ENCODE results near the gene ABI1. TPM values are rescaled to one million over a fixed set of nuclear protein-coding genes. Genes with fewer than 3 reads are reported as not detected.
A peak's percentile ranks its signal among the peaks of the same experiment; 100 is the strongest.

Gene ABI1
- total and polyA plus RNA-seq, 2 of the 13 experiments (the other 11 are each of a cell fraction or from before 2014, with no cell fraction given): 20.9 to 22.9 TPM

DNA sequence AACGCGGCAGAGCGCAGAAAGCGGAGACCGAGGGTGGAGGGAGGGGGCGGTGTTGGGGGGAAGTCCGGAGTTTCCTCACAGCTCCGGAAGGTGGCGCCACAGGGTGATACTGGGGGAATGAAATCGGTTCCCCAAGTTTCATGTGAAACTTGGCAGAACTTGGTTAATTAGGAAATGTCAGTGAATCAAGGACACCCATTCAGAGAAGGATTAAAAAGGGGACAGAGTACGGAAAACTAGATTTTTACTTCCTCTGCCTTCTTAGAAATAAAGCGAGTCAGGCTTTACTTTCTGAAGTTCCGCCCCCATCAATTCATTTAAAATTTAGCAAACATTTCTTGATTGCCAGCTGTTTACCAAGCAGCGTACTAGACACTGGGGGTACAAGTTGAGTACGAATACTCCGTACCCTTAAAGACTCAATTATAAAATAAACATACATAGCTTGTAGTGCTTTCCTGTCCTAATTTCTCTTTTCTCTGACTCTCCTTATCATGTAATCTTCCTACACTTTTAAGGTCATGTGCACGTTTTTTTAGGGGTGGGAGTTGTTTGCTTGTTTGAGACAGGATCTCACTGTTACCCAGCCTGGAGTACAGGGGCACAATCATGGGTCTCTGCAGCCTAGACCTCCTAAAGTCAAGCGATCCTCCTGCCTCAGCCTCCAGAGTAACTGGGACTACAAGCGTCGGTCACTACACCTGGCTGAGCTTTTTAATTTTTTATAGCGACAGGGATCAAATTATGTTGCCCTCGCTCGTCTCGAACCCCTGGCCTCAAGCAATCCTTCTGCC is 644 bp upstream of the ABI1 start:
- Histone ChIP-seq H2AFZ (ENCODE audit: low read length) (peak overlapping the region; percentile 84), H4K20me1 (ENCODE audit: insufficient read depth, low read length) (peaks cover 6% of the 10 kb centered on the region; the same call in 1 of the 2 replicates), H3K36me3 (replicated peaks in 1 of 2; ENCODE audit: control insufficient read depth in 1 of 2, insufficient read depth in 2 of 2, low read length in 2 of 2) (no peaks in the 10 kb centered on the region), H3K27ac (ENCODE audit: extremely low read length, insufficient read depth, low read length) (no peak overlapping the region), H3K4me2 (ENCODE audit: low read depth, low read length) (peak overlapping the region; percentile 83), H3K79me2 (ENCODE audit: insufficient read depth, low read length) (peaks cover 37% of the 10 kb centered on the region), H3K9me3 (ENCODE audit: low read length) (no peaks in the 10 kb centered on the region), H3K27me3 (ENCODE audit: control insufficient read depth in 1 of 2, insufficient read depth in 2 of 2, low read length in 2 of 2) (peaks cover 0 to 10% of the 10 kb centered on the region in 2 experiments; a peak in 1 of 5 replicates), H3K4me1 (ENCODE audit: insufficient read depth, low read length) (peaks cover 31% of the 10 kb centered on the region), H3K9ac (ENCODE audit: insufficient read depth, low read depth, low read length) (no peak overlapping the region), H3K4me3 (replicated peaks in 1 of 3; ENCODE audit: insufficient read depth in 1 of 3, low read depth in 2 of 3, low read length in 3 of 3) (peak overlapping the region; percentile 27 to 56 (median 50); a peak in 5 of 6 replicates)
- BruUV-seq (replicated peaks): no TSS peak
- in situ Hi-C loops (cut with HindIII; ENCODE audit: extremely low pct_ligation_motif_present, low pct_unique_long_range_greater_than_20kb): no loop called here
- ChIA-PET CTCF (ENCODE audit: low intra/inter-chr PET ratio, low total read pairs) (interaction anchor here (1.0 to 1.4 kb wide), 2 partner anchors 21 to 136 kb away, joined by 4 to 5 read pairs; no protein-coding TSS in a partner anchor), POLR2A (interaction anchor here (0.6 to 1.1 kb wide), 4 partner anchors 41 to 293 kb away, joined by 3 to 4 read pairs (median 4); partner anchors contain the start of gene YME1L1)
- TF ChIP-seq ZBTB38 (CRISPR knock-in tag; IDR thresholded peaks at IDR 0.05): no peak
- TF ChIP-seq, protein P1, sequence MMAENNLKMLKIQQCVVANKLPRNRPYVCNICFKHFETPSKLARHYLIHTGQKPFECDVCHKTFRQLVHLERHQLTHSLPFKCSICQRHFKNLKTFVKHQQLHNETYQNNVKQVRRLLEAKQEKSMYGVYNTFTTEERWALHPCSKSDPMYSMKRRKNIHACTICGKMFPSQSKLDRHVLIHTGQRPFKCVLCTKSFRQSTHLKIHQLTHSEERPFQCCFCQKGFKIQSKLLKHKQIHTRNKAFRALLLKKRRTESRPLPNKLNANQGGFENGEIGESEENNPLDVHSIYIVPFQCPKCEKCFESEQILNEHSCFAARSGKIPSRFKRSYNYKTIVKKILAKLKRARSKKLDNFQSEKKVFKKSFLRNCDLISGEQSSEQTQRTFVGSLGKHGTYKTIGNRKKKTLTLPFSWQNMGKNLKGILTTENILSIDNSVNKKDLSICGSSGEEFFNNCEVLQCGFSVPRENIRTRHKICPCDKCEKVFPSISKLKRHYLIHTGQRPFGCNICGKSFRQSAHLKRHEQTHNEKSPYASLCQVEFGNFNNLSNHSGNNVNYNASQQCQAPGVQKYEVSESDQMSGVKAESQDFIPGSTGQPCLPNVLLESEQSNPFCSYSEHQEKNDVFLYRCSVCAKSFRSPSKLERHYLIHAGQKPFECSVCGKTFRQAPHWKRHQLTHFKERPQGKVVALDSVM (CRISPR knock-in tag; IDR thresholded peaks at IDR 0.05): peak; percentile 82
- TF ChIP-seq, protein P2, sequence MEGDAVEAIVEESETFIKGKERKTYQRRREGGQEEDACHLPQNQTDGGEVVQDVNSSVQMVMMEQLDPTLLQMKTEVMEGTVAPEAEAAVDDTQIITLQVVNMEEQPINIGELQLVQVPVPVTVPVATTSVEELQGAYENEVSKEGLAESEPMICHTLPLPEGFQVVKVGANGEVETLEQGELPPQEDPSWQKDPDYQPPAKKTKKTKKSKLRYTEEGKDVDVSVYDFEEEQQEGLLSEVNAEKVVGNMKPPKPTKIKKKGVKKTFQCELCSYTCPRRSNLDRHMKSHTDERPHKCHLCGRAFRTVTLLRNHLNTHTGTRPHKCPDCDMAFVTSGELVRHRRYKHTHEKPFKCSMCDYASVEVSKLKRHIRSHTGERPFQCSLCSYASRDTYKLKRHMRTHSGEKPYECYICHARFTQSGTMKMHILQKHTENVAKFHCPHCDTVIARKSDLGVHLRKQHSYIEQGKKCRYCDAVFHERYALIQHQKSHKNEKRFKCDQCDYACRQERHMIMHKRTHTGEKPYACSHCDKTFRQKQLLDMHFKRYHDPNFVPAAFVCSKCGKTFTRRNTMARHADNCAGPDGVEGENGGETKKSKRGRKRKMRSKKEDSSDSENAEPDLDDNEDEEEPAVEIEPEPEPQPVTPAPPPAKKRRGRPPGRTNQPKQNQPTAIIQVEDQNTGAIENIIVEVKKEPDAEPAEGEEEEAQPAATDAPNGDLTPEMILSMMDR (CRISPR knock-in tag; IDR thresholded peaks at IDR 0.05): peak; percentile 66
- TF ChIP-seq ELF4 (CRISPR knock-in tag; IDR thresholded peaks at IDR 0.05; ENCODE audit: borderline replicate concordance): no peak
- 14% methylated on average over 24 of the region's 24 CpGs for WGBS (ENCODE audit: low lambda C conversion rate)
- no peak for DNase-seq (ENCODE audit: low spot score)
- ATAC-seq: no peak
- intact Hi-C loops (cut with micrococcal nuclease; ENCODE audit: unreplicated experiment): loop anchor here (2.0 kb wide), 2 partner anchors 21 to 127 kb away; no protein-coding TSS in a partner anchor
- FAIRE-seq: no peak
